OCI-LY7 (cell line): ENCODE data around the gene USP17L5.
"Not testable (repeated sequence)": the region's sequence is repeated elsewhere in the genome, so short reads cannot be mapped to it uniquely, and the experiment has no call there.

Source experiments
- CTCF ChIP-seq: fragments of 200-600 bp; sonication (generic); conservative IDR thresholded peaks from 2 replicates; pipeline ENCODE4 v1.5.1; 2014; ENCODE audit warnings: mild to moderate bottlenecking, antibody characterized with exemption, low read length, moderate library complexity, mixed read lengths
- EZH2phosphoT487 ChIP-seq: fragments of 200-600 bp; sonication (generic); IDR thresholded peaks from 2 replicates; pipeline ENCODE4 v1.6.1; 2018; ENCODE audit warnings: low read depth, borderline replicate concordance, mild to moderate bottlenecking, mixed run types, antibody characterized with exemption, low read length, moderate library complexity, mixed read lengths

DNA sequence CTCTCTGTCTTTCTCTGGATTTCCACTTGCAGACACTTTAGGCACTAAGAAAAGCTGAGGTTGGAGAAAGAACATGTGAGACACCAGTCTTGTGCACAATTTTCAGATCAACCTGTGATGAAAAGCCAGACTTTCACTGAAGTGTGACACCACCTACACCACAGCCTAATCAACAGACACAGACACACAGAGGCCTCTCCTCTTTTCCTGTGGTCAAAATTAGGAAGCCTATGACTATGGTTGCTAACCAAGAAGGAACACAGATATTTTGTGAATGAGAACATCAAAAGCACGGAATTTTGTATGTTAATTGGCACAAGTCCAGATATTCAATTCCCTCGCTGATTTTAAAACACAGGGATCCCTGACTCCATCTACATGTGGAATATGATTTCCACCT is 49.8 kb downstream of the USP17L5 start:
- TF ChIP-seq CTCF, EZH2phosphoT487: not testable (repeated sequence)
